Measurements from ENCODE around the gene SCYGR8.

SCYGR8 gene, protein sequence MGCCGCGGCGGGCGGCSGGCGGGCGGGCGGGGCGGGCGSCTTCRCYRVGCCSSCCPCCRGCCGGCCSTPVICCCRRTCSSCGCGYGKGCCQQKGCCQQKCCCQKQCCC

DNA sequence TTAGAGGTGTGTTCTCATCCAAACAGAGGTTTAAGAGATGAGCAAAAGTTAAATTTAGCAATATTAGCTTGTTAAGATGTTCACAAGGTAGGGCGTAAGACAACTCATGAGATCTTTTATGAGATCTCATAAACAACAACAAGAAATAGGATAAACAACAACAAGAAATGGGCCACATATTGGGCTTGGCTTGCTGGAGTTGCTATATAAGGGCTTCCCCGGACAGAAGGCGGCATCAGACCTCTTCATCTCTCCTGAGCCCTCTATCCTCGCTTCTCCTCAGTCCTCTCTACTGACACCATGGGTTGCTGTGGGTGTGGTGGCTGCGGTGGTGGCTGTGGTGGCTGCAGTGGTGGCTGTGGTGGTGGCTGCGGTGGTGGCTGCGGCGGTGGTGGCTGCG, at the start of gene SCYGR8:
SCYGR8 (plus strand) TSS at position 301 of the 400 bp plus-strand sequence; CDS start at position 301, 0 bp downstream.
- WGBS (ENCODE audit: insufficient coverage, insufficient read length) = no CpG with 5 or more reads among the region's 9 CpGs
- DNase-seq (ENCODE audit: low read depth, low spot score) = no peak
- no peaks in the 10 kb centered on the region for H3K9me3 ChIP-seq (ENCODE audit: control insufficient read depth, insufficient read depth, low read length)

GRCh38 chr2:227696990-227697679, 48.6 kb upstream of the SCYGR8 start:
- no CpG with 5 or more reads among the region's 2 CpGs for WGBS (ENCODE audit: insufficient coverage, insufficient read length)
- Histone ChIP-seq H3K4me3 (ENCODE audit: low read length) (no peak overlapping the region), H3K9me3 (ENCODE audit: control insufficient read depth, insufficient read depth, low read length) (no peaks in the 10 kb centered on the region), H3K27ac (ENCODE audit: low read length) (no peak overlapping the region), H3K4me1 (ENCODE audit: control insufficient read depth, insufficient read depth, low read length) (no peaks in the 10 kb centered on the region), H3K36me3 (ENCODE audit: control insufficient read depth, insufficient read depth, low read length) (no peaks in the 10 kb centered on the region), H3K27me3 (ENCODE audit: control insufficient read depth, insufficient read depth, low read length) (no peaks in the 10 kb centered on the region)
- DNase-seq (ENCODE audit: low read depth, low spot score) = no peak

More for the DNA sequence above, at the start of gene SCYGR8:
- H3K27me3 ChIP-seq (ENCODE audit: control insufficient read depth, insufficient read depth, low read length) = no peaks in the 10 kb centered on the region
- H3K4me1 ChIP-seq (ENCODE audit: control insufficient read depth, insufficient read depth, low read length) = no peaks in the 10 kb centered on the region
- no peak within 1 kb of the TSS for H3K27ac ChIP-seq (ENCODE audit: low read length)
- no peak within 1 kb of the TSS for H3K4me3 ChIP-seq (ENCODE audit: low read length)
- no peaks in the 10 kb centered on the region for H3K36me3 ChIP-seq (ENCODE audit: control insufficient read depth, insufficient read depth, low read length)

DNA sequence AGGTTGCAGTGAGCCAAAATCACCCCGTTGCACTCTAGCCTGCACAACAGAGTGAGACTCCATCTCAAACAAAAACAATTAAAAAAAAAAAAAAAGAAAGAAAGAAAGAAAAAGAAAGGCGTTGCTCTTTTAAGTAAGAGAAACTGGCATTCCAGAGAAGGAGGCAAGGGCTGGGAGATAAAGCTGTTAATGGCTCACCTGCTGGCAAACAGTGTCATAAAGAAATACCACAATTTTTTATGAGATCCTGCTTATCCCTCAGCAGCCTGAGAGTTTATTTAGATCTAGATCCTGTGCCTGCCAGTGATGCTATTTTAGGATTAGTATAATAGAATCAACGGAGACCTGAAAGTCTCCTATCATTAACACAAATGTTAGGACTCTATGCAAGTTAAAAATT, 44.1 kb upstream of the SCYGR8 start:
- H3K9me3 ChIP-seq (ENCODE audit: control insufficient read depth, insufficient read depth, low read length) = no peaks in the 10 kb centered on the region
- no peak overlapping the region for H3K27ac ChIP-seq (ENCODE audit: low read length)
- no CpG with 5 or more reads among the region's 3 CpGs for WGBS (ENCODE audit: insufficient coverage, insufficient read length)
- no peak overlapping the region for H3K4me3 ChIP-seq (ENCODE audit: low read length)
- no peaks in the 10 kb centered on the region for H3K36me3 ChIP-seq (ENCODE audit: control insufficient read depth, insufficient read depth, low read length)
- no peaks in the 10 kb centered on the region for H3K4me1 ChIP-seq (ENCODE audit: control insufficient read depth, insufficient read depth, low read length)
- no peak for DNase-seq (ENCODE audit: low read depth, low spot score)
- H3K27me3 ChIP-seq (ENCODE audit: control insufficient read depth, insufficient read depth, low read length) = no peaks in the 10 kb centered on the region

DNA sequence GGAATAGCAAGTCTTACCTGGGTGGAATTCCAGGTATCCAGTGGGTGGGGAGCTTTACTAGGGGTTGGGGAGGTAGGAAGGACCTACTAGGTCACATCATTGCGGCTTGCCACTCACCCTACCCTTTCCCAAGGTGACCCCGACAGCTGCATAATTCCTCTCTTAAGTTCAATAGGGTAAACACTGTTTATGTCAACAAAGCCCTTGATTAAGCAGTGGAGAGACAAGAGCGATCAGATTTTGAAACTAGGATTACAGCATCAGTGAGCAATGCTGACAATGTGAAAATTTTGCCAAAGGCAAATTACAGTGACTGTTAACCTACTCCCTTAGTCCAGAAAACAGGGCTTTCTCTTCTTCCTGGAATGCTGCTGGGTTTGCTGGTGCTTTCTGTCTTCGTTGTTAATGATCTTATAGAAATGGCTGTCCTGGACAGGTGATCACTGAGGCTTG, 42.4 kb upstream of the SCYGR8 start:
- H3K36me3 ChIP-seq (ENCODE audit: control insufficient read depth, insufficient read depth, low read length) = no peaks in the 10 kb centered on the region
- no CpG with 5 or more reads among the region's 4 CpGs for WGBS (ENCODE audit: insufficient coverage, insufficient read length)
- no peak for DNase-seq (ENCODE audit: low read depth, low spot score)
- no peaks in the 10 kb centered on the region for H3K4me1 ChIP-seq (ENCODE audit: control insufficient read depth, insufficient read depth, low read length)
- H3K27ac ChIP-seq (ENCODE audit: low read length) = no peak overlapping the region
- no peaks in the 10 kb centered on the region for H3K27me3 ChIP-seq (ENCODE audit: control insufficient read depth, insufficient read depth, low read length)
- no peaks in the 10 kb centered on the region for H3K9me3 ChIP-seq (ENCODE audit: control insufficient read depth, insufficient read depth, low read length)
- H3K4me3 ChIP-seq (ENCODE audit: low read length) = no peak overlapping the region

DNA sequence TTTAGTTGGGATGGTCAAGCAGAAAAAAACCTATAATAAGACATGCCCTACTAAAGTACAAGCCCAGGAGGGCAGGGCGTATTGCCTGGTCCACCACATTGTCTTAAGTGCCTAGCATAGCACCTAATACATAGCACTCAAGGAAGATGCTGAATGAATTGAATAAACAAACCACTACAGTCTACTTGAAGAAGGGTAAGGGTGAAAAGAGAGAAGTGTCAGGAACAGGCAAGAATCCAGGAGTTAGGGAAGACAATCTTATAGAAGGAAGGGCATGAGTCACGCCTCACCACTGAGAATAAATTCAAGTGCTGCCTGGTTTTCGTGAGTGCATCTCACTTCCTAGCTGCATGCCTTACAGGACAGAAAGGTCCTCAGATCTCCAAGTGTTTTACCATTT, 41.7 kb upstream of the SCYGR8 start:
- no peaks in the 10 kb centered on the region for H3K27me3 ChIP-seq (ENCODE audit: control insufficient read depth, insufficient read depth, low read length)
- H3K9me3 ChIP-seq (ENCODE audit: control insufficient read depth, insufficient read depth, low read length) = no peaks in the 10 kb centered on the region
- H3K36me3 ChIP-seq (ENCODE audit: control insufficient read depth, insufficient read depth, low read length) = no peaks in the 10 kb centered on the region
- no peak overlapping the region for H3K4me3 ChIP-seq (ENCODE audit: low read length)
- no peak overlapping the region for H3K27ac ChIP-seq (ENCODE audit: low read length)
- H3K4me1 ChIP-seq (ENCODE audit: control insufficient read depth, insufficient read depth, low read length) = no peaks in the 10 kb centered on the region
- WGBS (ENCODE audit: insufficient coverage, insufficient read length) = no CpG with 5 or more reads among the region's 3 CpGs
- DNase-seq (ENCODE audit: low read depth, low spot score) = no peak

DNA sequence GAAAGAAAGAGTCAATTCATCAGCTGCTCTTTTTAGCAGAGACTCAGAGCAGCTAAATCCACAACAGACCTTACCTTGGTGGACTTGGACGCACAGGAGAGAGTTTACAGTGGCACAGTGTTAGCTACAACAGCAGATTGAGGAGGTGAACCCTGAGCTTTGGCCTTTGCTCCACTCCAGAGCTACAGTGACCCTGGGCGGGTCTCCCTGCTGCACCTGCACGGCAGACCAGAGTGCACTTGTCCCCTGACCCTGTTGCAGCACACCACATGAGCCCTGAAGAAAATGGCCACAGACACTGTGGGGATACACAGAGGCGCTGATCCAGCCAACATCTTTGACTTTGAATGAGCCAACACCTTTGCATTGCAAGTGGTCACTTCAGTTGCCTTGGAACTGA, 38.8 kb upstream of the SCYGR8 start:
- no CpG with 5 or more reads among the region's 4 CpGs for WGBS (ENCODE audit: insufficient coverage, insufficient read length)
- no peaks in the 10 kb centered on the region for H3K36me3 ChIP-seq (ENCODE audit: control insufficient read depth, insufficient read depth, low read length)
- no peak for DNase-seq (ENCODE audit: low read depth, low spot score)
- H3K4me3 ChIP-seq (ENCODE audit: low read length) = no peak overlapping the region
- no peaks in the 10 kb centered on the region for H3K27me3 ChIP-seq (ENCODE audit: control insufficient read depth, insufficient read depth, low read length)
- no peak overlapping the region for H3K27ac ChIP-seq (ENCODE audit: low read length)
- H3K4me1 ChIP-seq (ENCODE audit: control insufficient read depth, insufficient read depth, low read length) = no peaks in the 10 kb centered on the region
- no peaks in the 10 kb centered on the region for H3K9me3 ChIP-seq (ENCODE audit: control insufficient read depth, insufficient read depth, low read length)

GRCh38 chr2:227707390-227707789, 38.3 kb upstream of the SCYGR8 start:
- no peaks in the 10 kb centered on the region for H3K9me3 ChIP-seq (ENCODE audit: control insufficient read depth, insufficient read depth, low read length)
- no peak overlapping the region for H3K4me3 ChIP-seq (ENCODE audit: low read length)
- no peak overlapping the region for H3K27ac ChIP-seq (ENCODE audit: low read length)
- H3K36me3 ChIP-seq (ENCODE audit: control insufficient read depth, insufficient read depth, low read length) = no peaks in the 10 kb centered on the region
- no peaks in the 10 kb centered on the region for H3K4me1 ChIP-seq (ENCODE audit: control insufficient read depth, insufficient read depth, low read length)
- H3K27me3 ChIP-seq (ENCODE audit: control insufficient read depth, insufficient read depth, low read length) = no peaks in the 10 kb centered on the region
- no CpG with 5 or more reads among the region's 6 CpGs for WGBS (ENCODE audit: insufficient coverage, insufficient read length)
- DNase-seq (ENCODE audit: low read depth, low spot score) = no peak

- DNase-seq (ENCODE audit: low read depth, low spot score) = no peak
- H3K36me3 ChIP-seq (ENCODE audit: control insufficient read depth, insufficient read depth, low read length) = no peaks in the 10 kb centered on the region
- no peaks in the 10 kb centered on the region for H3K4me1 ChIP-seq (ENCODE audit: control insufficient read depth, insufficient read depth, low read length)
- H3K27ac ChIP-seq (ENCODE audit: low read length) = no peak overlapping the region
- no CpG with 5 or more reads among the region's 7 CpGs for WGBS (ENCODE audit: insufficient coverage, insufficient read length)
- H3K9me3 ChIP-seq (ENCODE audit: control insufficient read depth, insufficient read depth, low read length) = no peaks in the 10 kb centered on the region
- H3K27me3 ChIP-seq (ENCODE audit: control insufficient read depth, insufficient read depth, low read length) = no peaks in the 10 kb centered on the region
- no peak overlapping the region for H3K4me3 ChIP-seq (ENCODE audit: low read length)
These were observed 34.7 kb upstream of the SCYGR8 start for GRCh38 chr2:227710986-227711385.

DNA sequence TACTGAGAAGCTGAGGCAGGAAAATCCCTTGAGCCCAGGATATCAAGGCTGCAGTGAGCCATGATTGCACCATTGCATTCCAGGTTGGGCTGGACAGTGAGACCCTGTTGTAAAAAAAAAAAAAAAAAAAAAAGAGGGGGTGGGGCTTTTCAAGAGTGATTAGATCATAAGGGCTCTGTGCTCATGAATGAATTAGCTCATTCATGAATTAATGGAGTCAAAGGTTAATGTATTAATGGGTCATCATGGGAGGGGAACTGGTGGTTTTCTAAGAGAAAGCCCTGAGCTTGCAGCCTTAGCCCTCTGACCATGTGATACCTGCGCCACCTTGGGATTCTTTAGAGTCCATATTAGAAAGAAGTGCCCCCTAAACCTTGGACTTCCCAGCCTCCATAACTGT, 32.4 kb upstream of the SCYGR8 start:
- WGBS (ENCODE audit: insufficient coverage, insufficient read length) = no CpG with 5 or more reads among the region's 1 CpG
- DNase-seq (ENCODE audit: low read depth, low spot score) = no peak
- Histone ChIP-seq H3K27me3 (ENCODE audit: control insufficient read depth, insufficient read depth, low read length) (no peaks in the 10 kb centered on the region), H3K4me1 (ENCODE audit: control insufficient read depth, insufficient read depth, low read length) (0 out of 2 replicates have a peak, but pooled peaks cover 2% of the 10 kb centered on the region), H3K4me3 (ENCODE audit: low read length) (no peak overlapping the region), H3K27ac (ENCODE audit: low read length) (no peak overlapping the region), H3K9me3 (ENCODE audit: control insufficient read depth, insufficient read depth, low read length) (no peaks in the 10 kb centered on the region), H3K36me3 (ENCODE audit: control insufficient read depth, insufficient read depth, low read length) (no peaks in the 10 kb centered on the region)

DNA sequence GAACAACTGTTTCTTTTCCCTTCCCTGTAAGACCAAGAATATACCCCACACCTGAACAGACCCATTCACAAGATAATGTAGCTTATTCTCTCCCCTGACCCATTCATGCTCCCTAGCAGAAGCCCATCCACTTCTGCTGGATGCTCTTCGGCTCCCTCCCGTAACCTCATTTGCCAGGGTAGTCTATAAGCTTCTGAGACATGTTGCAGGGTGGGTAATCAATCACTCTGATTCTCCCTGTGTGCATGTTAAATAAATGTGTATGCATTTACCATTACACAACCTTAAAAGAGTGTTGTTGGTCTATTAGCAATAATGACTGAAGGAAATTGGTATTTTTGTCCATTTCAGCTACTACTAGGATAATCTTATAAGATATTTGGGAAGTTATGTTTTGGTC, 29.2 kb upstream of the SCYGR8 start:
- Histone ChIP-seq H3K9me3 (ENCODE audit: control insufficient read depth, insufficient read depth, low read length) (no peaks in the 10 kb centered on the region), H3K36me3 (ENCODE audit: control insufficient read depth, insufficient read depth, low read length) (no peaks in the 10 kb centered on the region), H3K27me3 (ENCODE audit: control insufficient read depth, insufficient read depth, low read length) (no peaks in the 10 kb centered on the region), H3K4me1 (ENCODE audit: control insufficient read depth, insufficient read depth, low read length) (0 out of 2 replicates have a peak, but pooled peaks cover 2% of the 10 kb centered on the region), H3K4me3 (ENCODE audit: low read length) (no peak overlapping the region), H3K27ac (ENCODE audit: low read length) (no peak overlapping the region)
- no CpG with 5 or more reads among the region's 2 CpGs for WGBS (ENCODE audit: insufficient coverage, insufficient read length)
- no peak for DNase-seq (ENCODE audit: low read depth, low spot score)
